Progenitor cell of endocrine pancreas (in vitro differentiated cells): ENCODE measurements around the gene MROH7. TPM values are rescaled to one million over a fixed set of nuclear protein-coding genes. Genes with fewer than 3 reads are reported as not detected.

Experiments used
- DNase-seq: peaks from one replicate; pipeline ENCODE4 v3.0.0; 2021; ENCODE audit warnings: low spot score; ENCODE audit not compliant: unreplicated experiment
- H3K27ac Mint-ChIP-seq: 2 replicates; pipeline ENCODE4 v1.8.0; 2021; ENCODE audit warnings: mild to moderate bottlenecking, moderate library complexity, mixed read lengths
- H3K27me3 Mint-ChIP-seq: 2 replicates; pipeline ENCODE4 v1.8.0; 2021; ENCODE audit warnings: mixed read lengths
- H3K36me3 Mint-ChIP-seq: 2 replicates; pipeline ENCODE4 v1.8.0; 2022; ENCODE audit warnings: mixed read lengths; ENCODE audit not compliant: insufficient read depth
- H3K4me1 Mint-ChIP-seq: 2 replicates; pipeline ENCODE4 v1.8.0; 2021; ENCODE audit warnings: low read depth, mixed read lengths
- H3K4me3 Mint-ChIP-seq: 2 replicates; pipeline ENCODE4 v1.8.0; 2021; ENCODE audit warnings: low read depth, mild to moderate bottlenecking, moderate library complexity, mixed read lengths
- H3K9me3 Mint-ChIP-seq: 2 replicates; pipeline ENCODE4 v1.8.0; 2021; ENCODE audit warnings: low read depth, mixed read lengths
- total RNA-seq: library from RNA; stranded (reverse); gene quantifications from 2 replicates; pipeline ENCODE4 v1.2.1, GENCODE V29; 2021
- TF ChIP-seq, protein P1 (sequence below): fragments of 200-600 bp; sonication (generic); IDR thresholded peaks from one replicate; pipeline ENCODE4 v1.5.0; 2021; ENCODE audit warnings: antibody characterized with exemption, mild to moderate bottlenecking; ENCODE audit not compliant: unreplicated experiment

MROH7 gene
- total RNA-seq, 1 donor from 2014 or later, result 0.50 TPM

DNA sequence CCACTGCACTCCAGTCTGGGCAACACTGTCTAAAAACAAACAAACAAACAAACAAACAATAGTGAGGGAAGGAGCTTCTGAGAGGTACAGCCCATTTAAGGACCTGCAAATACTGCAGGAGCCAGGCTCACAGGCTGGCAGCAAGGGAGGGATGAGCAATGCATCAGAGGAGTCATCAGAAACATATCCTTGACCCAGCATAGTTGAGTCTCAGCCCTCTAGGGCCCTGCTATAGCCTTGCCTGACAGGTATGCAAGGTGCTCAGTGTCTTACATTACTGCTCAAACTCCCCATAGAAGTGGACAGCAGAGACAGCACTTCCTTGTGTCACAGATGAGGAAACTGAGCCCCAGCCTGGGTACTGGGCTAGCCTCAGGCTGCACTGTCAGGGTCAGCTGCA, 66.8 kb downstream of the MROH7 start:
- H3K27ac Mint-ChIP-seq, result no peak overlapping the region
- no peaks in the 10 kb centered on the region for H3K4me1 Mint-ChIP-seq
- no peaks in the 10 kb centered on the region for H3K9me3 Mint-ChIP-seq
- no peak overlapping the region for H3K4me3 Mint-ChIP-seq
- DNase-seq, result no peak
- peaks cover 57% of the 10 kb centered on the region for H3K27me3 Mint-ChIP-seq
- TF ChIP-seq, protein P1, sequence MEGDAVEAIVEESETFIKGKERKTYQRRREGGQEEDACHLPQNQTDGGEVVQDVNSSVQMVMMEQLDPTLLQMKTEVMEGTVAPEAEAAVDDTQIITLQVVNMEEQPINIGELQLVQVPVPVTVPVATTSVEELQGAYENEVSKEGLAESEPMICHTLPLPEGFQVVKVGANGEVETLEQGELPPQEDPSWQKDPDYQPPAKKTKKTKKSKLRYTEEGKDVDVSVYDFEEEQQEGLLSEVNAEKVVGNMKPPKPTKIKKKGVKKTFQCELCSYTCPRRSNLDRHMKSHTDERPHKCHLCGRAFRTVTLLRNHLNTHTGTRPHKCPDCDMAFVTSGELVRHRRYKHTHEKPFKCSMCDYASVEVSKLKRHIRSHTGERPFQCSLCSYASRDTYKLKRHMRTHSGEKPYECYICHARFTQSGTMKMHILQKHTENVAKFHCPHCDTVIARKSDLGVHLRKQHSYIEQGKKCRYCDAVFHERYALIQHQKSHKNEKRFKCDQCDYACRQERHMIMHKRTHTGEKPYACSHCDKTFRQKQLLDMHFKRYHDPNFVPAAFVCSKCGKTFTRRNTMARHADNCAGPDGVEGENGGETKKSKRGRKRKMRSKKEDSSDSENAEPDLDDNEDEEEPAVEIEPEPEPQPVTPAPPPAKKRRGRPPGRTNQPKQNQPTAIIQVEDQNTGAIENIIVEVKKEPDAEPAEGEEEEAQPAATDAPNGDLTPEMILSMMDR, result no peak
- H3K36me3 Mint-ChIP-seq, result no peaks in the 10 kb centered on the region

DNA sequence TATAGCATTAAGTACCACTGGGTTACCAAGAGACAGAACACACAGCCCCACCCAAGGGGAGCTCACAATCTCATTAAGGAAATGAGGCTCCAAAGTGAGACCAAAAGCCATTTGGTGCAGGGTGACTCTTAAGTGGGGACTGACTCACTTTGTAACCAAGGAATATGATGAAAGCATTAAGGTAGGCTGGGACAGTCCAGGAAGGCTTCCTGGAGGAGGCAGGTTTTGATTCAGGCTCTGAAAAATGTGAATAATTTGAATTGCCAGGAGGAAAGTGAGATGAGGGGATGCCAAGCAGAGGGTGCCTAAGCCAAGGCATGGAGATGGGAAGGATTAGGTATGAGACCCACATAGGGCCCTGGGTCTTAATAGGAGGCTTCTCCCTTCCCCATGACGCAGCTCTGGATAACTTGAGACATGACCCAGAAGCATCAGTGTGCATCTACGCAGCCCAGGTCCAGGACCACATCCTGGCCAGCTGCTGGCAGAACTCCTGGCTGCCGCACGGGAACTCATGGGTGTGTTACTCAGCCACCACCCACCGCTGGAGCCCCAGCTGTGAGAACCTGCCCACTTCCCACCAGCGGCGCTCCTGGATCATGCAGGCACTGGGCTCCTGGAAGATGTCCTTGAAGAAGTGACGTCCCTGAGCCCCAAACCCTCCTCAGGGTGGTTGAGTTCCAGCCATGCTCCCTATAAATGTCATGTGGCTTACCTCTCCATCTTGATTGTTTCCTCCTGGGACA, 68.1 kb downstream of the MROH7 start:
- no peak overlapping the region for H3K4me3 Mint-ChIP-seq
- H3K4me1 Mint-ChIP-seq, result no peaks in the 10 kb centered on the region
- TF ChIP-seq, protein P1, result no peak
- H3K27ac Mint-ChIP-seq, result no peak overlapping the region
- no peaks in the 10 kb centered on the region for H3K36me3 Mint-ChIP-seq
- H3K27me3 Mint-ChIP-seq, result peaks cover 62% of the 10 kb centered on the region
- DNase-seq, result no peak
- no peaks in the 10 kb centered on the region for H3K9me3 Mint-ChIP-seq

DNA sequence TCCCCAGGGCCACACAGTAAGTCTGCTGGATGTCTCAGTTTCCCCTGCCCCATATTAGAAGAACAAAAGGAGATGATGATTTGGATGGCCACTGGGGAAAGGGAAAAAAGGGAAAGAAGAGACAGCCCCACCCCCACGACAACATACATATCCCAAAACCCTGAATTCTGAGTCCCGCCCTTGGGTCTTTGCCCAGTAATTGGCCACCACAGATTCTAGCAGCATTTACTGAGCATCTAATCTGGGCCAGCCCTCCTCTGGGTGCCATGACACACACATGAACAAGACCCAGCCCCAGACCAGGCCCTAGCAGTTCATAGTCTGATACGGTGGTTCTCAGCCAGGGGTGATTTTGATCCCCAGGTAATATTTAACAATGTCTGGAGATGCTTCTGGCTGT, 68.8 kb downstream of the MROH7 start:
- Mint-ChIP-seq H3K27me3 (peaks cover 58% of the 10 kb centered on the region), H3K4me3 (no peak overlapping the region), H3K9me3 (no peaks in the 10 kb centered on the region), H3K36me3 (no peaks in the 10 kb centered on the region), H3K4me1 (no peaks in the 10 kb centered on the region), H3K27ac (no peak overlapping the region)
- DNase-seq, result no peak
- TF ChIP-seq, protein P1, result no peak

DNA sequence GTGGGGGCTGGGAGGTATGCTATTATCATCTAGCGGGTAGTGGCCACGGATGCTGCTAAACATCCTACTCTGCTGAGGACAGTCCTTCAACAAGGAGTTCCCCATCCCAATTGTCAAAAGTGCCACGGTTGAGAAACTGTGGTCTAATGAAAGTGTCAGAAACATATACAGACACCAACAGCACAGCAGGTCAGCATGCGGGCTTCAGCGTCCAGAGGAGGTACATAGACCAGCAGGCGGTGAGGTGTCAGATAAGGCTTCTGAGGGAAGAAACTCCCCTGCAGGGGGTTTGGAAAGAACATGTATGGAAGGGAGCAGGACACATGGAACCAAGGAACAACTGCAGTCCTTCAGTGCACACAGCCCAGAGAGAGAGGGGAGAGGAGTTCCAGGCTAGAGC, 69.3 kb downstream of the MROH7 start:
- DNase-seq, result no peak
- Mint-ChIP-seq H3K36me3 (no peaks in the 10 kb centered on the region), H3K4me1 (no peaks in the 10 kb centered on the region), H3K9me3 (no peaks in the 10 kb centered on the region), H3K27ac (no peak overlapping the region), H3K4me3 (no peak overlapping the region), H3K27me3 (peaks cover 56% of the 10 kb centered on the region)
- TF ChIP-seq, protein P1, result no peak

DNA sequence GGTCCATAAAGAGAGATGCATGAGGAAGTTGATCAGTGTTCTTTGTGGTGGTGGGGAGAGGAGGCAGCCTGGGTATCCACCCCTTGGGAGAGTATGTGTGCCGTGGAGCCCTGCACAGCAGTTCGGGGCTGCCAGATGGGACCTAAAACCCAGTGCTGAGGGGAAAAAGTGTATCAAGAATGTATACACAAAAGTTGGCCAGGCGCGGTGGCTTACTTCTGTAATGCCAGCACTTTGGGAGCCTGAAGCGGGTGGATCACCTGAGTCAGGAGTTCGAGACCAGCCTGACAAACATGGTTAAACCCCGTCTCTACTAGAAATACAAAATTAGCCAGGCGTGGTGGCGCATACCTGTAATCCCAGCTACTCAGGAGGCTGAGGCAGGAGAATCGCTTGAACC, 70.0 kb downstream of the MROH7 start:
- Mint-ChIP-seq H3K9me3 (no peaks in the 10 kb centered on the region), H3K4me3 (no peak overlapping the region), H3K27ac (no peak overlapping the region), H3K27me3 (peaks cover 53% of the 10 kb centered on the region), H3K4me1 (peaks cover 5% of the 10 kb centered on the region), H3K36me3 (no peaks in the 10 kb centered on the region)
- TF ChIP-seq, protein P1, result no peak
- no peak for DNase-seq
